ENCODE results near the gene VRK1. TPM values are rescaled to one million over a fixed set of nuclear protein-coding genes. Genes with fewer than 3 reads are reported as not detected.

Gene VRK1
- total RNA-seq, 1 experiment from 2014 or later: 26.5 TPM

DNA sequence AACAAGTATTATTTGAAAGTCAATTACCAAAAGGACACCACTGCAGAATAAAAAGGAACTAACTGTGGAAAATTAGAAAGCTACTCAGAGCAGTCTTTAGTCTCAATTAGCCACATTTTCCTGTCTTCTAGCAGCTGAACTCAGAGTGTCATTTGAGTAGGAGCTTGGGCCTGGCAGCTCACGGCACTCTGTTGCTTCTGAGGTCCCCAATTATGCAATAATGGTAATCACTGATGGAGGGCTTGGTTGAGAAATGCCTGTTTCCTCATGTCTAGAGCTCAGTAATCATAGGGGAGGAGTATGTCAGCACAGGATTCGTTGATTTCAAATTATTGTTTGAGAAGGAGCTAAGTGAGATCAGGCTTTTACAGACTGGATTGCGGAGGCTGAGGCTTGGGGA is 108.6 kb downstream of the VRK1 start:
- ATAC-seq (no peak), DNase-seq (ENCODE audit: low read depth, low spot score) (no peak)
- Histone ChIP-seq H3K4me3 (ENCODE audit: low read depth in 2 of 2, low read length in 2 of 2) (no peak overlapping the region), H3K36me3 (ENCODE audit: control insufficient read depth, insufficient read depth, low read length) (no peaks in the 10 kb centered on the region), H3K27me3 (ENCODE audit: control insufficient read depth, insufficient read depth, low read length) (no peaks in the 10 kb centered on the region), H3K9me3 (ENCODE audit: control insufficient read depth, insufficient read depth, low read depth, low read length) (no peaks in the 10 kb centered on the region; the same call in 1 of the 2 replicates), H3K4me1 (ENCODE audit: control insufficient read depth, insufficient read depth, low read length) (no peaks in the 10 kb centered on the region), H3K27ac (ENCODE audit: low read length) (no peak overlapping the region)
- in situ Hi-C loops (cut with HindIII; ENCODE audit: low pct_unique_long_range_greater_than_20kb, low sequenced_read_pairs) (no loop called here), intact Hi-C loops (cut with micrococcal nuclease; ENCODE audit: unreplicated experiment) (no loop called here)
- ChIA-PET POLR2A (no interaction called here), CTCF (no interaction called here)
- no TSS peak for BruUV-seq (replicated peaks)
- TF ChIP-seq, protein P1, sequence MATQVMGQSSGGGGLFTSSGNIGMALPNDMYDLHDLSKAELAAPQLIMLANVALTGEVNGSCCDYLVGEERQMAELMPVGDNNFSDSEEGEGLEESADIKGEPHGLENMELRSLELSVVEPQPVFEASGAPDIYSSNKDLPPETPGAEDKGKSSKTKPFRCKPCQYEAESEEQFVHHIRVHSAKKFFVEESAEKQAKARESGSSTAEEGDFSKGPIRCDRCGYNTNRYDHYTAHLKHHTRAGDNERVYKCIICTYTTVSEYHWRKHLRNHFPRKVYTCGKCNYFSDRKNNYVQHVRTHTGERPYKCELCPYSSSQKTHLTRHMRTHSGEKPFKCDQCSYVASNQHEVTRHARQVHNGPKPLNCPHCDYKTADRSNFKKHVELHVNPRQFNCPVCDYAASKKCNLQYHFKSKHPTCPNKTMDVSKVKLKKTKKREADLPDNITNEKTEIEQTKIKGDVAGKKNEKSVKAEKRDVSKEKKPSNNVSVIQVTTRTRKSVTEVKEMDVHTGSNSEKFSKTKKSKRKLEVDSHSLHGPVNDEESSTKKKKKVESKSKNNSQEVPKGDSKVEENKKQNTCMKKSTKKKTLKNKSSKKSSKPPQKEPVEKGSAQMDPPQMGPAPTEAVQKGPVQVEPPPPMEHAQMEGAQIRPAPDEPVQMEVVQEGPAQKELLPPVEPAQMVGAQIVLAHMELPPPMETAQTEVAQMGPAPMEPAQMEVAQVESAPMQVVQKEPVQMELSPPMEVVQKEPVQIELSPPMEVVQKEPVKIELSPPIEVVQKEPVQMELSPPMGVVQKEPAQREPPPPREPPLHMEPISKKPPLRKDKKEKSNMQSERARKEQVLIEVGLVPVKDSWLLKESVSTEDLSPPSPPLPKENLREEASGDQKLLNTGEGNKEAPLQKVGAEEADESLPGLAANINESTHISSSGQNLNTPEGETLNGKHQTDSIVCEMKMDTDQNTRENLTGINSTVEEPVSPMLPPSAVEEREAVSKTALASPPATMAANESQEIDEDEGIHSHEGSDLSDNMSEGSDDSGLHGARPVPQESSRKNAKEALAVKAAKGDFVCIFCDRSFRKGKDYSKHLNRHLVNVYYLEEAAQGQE (IDR thresholded peaks at IDR 0.05; ENCODE audit: insufficient read depth in 1 of 2, low read depth in 2 of 2, low read length in 1 of 2): no peak
- TF ChIP-seq SIN3A (IDR thresholded peaks at IDR 0.05; ENCODE audit: borderline replicate concordance, insufficient read depth, low read depth, low read length): no peak
- TF ChIP-seq, protein P2, sequence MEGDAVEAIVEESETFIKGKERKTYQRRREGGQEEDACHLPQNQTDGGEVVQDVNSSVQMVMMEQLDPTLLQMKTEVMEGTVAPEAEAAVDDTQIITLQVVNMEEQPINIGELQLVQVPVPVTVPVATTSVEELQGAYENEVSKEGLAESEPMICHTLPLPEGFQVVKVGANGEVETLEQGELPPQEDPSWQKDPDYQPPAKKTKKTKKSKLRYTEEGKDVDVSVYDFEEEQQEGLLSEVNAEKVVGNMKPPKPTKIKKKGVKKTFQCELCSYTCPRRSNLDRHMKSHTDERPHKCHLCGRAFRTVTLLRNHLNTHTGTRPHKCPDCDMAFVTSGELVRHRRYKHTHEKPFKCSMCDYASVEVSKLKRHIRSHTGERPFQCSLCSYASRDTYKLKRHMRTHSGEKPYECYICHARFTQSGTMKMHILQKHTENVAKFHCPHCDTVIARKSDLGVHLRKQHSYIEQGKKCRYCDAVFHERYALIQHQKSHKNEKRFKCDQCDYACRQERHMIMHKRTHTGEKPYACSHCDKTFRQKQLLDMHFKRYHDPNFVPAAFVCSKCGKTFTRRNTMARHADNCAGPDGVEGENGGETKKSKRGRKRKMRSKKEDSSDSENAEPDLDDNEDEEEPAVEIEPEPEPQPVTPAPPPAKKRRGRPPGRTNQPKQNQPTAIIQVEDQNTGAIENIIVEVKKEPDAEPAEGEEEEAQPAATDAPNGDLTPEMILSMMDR (IDR thresholded peaks at IDR 0.05): no peak

DNA sequence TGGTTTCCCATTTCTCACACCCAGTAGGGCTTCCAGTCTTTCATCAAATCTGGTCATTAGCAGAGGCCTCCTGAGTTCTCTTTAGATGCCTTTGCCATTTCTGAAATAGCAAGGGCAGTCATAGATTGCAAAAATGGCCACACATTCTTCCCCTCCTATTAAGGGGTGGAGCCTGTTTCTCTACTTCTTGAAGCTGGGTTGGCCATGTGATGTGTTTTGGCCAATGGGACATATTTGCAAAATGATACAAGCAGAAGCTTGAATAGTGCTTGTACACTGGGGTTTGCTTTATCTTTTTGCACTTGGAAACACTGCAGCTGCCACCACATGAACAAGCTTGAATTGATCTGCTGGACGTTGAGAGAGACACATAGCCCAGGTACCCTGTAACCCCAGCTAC is 109.3 kb downstream of the VRK1 start:
- in situ Hi-C loops (cut with HindIII; ENCODE audit: low pct_unique_long_range_greater_than_20kb, low sequenced_read_pairs): no loop called here
- CTCF ChIA-PET: no interaction called here
- no peaks in the 10 kb centered on the region for H3K4me1 ChIP-seq (ENCODE audit: control insufficient read depth, insufficient read depth, low read length)

More for the DNA sequence above, 109.3 kb downstream of the VRK1 start:
- no TSS peak for BruUV-seq (replicated peaks)
- no peak for TF ChIP-seq POLR2AphosphoS5 (IDR thresholded peaks at IDR 0.05; ENCODE audit: low read depth, low read length)
- TF ChIP-seq SIN3A (IDR thresholded peaks at IDR 0.05; ENCODE audit: borderline replicate concordance, insufficient read depth, low read depth, low read length): no peak
- no peak for TF ChIP-seq TCF7L2 (IDR thresholded peaks at IDR 0.05; ENCODE audit: low read depth, low read length)
- TF ChIP-seq, protein P1 (IDR thresholded peaks at IDR 0.05; ENCODE audit: insufficient read depth in 1 of 2, low read depth in 2 of 2, low read length in 1 of 2): no peak
- TF ChIP-seq, protein P2 (IDR thresholded peaks at IDR 0.05): no peak
- Histone ChIP-seq H3K4me3 (ENCODE audit: low read depth in 2 of 2, low read length in 2 of 2) (no peak overlapping the region), H3K36me3 (ENCODE audit: control insufficient read depth, insufficient read depth, low read length) (no peaks in the 10 kb centered on the region), H3K9me3 (ENCODE audit: control insufficient read depth, insufficient read depth, low read depth, low read length) (no peaks in the 10 kb centered on the region; the same call in 1 of the 2 replicates), H3K27ac (ENCODE audit: low read length) (no peak overlapping the region), H3K27me3 (ENCODE audit: control insufficient read depth, insufficient read depth, low read length) (no peaks in the 10 kb centered on the region)
- POLR2A ChIA-PET: no interaction called here
- no peak for ATAC-seq
- no peak for DNase-seq (ENCODE audit: low read depth, low spot score)
- intact Hi-C loops (cut with micrococcal nuclease; ENCODE audit: unreplicated experiment): no loop called here

All from Panc1 (cell line).